HG03521 (cell line): ENCODE data around the gene ARID1B.

Experiments
- ATAC-seq: cut with Tn5 transposase; IDR thresholded peaks from one replicate; pipeline ENCODE4 v1.9.1; 2021; ENCODE audit warnings: mild to moderate bottlenecking, moderate library complexity; ENCODE audit not compliant: unreplicated experiment

The ARID1B gene

DNA sequence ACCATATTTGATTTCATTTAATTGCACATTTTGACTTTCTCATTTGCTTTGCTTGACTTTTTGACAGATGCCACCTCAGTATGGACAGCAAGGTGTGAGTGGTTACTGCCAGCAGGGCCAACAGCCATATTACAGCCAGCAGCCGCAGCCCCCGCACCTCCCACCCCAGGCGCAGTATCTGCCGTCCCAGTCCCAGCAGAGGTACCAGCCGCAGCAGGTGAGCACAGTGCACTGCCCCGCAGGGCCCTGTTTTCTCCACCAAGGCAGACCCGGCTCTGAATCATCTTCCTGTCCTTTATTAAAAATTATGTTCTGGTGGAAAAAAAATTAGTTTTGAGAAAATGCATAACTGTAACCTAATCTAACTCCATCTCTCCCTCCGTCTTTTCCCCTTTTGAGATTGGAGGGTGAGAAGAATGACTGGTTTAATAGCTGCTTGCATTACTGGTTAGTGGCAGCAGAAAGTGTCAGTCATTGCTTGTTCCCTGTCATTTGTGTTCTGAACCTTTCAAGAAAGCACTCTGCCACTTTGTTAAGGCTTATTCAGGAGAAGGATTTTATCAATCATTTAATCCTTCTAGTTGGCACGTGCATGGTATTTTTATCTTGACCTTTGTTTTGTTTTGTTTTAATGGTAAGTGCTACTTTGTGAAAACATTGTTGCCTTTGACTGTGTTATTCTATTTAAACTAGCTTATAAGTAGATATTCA is 124.3 kb downstream of the ARID1B start:
- no peak for ATAC-seq

GRCh38 chr6:156902782-156903181 is 125.6 kb downstream of the ARID1B start:
- ATAC-seq: no peak

DNA sequence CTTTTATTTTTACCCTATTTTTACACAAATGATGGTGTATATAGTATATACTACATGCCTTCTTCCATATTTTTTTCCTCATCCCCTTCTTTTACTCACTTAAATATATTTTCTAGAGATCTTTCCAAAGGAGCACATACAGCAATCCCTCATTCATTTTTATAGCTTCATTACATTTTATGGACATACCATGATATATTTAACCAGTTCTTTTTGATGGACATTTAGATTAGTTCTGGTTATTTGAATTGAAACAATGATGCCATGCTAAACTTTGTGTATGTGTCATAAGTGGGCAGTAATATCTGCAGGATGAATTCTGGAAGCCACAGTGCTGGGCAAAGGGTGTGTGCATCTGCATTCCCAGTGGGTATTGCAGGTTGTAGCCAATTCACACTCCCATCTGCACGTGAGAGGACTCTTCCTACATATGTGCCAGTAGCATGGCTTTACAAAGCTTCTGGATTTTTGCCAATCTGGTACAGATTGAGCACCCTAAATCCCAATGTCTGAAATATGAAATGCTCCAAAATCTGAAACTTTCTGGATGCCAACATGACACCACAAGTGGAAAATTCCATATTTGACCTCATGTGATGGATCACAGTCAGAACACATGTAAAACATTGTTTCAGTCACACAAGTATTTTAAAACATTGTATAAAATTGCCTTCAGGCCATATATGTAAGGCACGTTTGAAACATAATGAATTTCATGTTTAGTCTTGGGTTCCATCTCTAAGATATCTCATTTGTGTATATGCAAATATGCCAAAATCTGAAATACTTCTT is 127.2 kb downstream of the ARID1B start:
- ATAC-seq: no peak

DNA sequence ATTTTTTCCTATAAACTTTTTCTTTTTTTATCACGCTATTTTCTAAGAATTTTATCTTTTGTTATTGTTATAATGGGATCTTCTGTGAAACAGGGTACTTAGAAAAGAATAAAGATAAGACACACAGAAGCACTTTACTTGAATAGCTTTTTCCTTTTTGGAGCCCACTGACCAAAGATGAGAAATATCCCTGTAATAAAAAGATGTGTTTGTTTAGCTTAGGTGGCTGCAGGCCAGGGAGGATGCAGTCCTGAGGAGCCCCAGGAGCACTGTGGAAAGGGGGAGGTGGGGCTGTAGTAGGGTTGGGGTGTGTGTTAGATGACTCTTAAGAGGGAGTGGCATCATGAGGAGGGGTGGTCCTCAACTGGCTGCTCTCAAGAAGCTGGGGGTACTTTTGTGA is 128.6 kb downstream of the ARID1B start:
- no peak for ATAC-seq

DNA sequence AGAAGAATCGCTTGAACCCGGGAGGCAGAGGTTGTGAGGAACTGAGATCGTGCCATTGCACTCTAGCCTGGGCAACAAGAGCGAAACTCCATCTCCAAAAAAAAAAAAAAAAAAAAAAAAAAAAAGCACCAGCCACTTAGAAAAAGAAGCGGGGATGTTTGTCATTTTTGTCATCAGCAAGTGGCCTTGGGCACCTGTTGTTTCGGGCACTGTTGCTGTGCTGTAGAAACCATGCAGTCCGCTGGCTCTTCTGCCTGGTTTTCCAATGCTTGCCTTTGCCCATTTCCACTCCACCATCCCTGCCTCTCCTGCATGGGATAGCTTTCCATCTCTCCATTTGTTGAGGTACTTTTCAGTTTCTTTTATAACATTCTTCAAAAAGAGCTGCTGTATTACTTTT is 129.3 kb downstream of the ARID1B start:
- no peak for ATAC-seq

DNA sequence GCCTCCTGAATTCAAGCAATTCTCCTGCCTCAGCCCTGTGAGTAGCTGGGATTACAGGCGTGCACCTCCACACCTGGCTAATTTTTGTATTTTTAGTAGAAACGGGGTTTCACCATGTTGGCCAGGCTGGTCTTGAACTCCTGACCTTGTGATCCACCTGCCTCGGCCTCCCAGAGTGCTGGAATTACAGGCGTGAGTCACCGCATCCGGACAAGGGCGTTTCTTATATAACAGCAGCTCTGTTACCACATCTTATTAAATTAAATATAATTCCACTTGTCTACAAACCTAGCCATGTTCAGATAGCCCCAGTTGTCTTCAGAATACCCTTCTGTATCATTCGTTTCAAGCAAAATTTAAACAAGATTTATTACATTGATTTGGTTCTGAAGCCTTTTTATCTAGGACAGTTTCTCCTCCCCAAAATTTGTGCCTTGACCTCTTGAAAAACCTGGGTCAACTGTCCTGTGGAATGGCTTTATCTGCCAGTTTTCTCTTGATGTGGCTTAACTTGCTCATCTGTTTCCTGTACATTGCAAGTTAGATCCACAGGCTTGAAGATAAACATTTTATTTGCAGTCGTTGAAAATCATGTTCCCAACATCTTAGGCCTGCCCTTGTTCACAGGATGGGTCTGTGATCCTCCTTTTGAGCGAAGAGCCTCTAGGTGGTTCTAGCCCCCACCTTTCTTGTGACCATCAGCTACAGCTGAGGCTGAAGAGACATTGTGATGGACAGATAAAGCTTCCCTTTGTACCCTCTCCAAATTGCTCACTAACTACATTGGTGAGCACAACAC is 132.2 kb downstream of the ARID1B start:
- ATAC-seq: no peak

DNA sequence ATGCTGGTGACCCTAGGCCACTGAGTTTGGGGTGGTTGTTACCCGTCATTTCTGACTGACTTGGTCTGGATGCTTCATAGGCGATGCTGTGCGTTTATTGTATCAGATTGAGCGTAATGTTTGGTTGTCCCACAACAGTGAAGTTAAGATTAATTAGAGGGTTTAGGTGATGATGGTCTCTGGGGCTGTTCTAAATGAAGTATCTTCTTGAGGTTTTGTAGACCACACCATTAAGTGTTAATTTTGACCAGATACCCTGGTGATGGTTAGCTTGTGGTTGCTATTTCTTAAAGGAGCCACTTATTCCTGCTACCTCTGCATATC is 132.8 kb downstream of the ARID1B start:
- ATAC-seq: no peak

- no peak for ATAC-seq
Observed at GRCh38 chr6:156910938-156911337, 133.8 kb downstream of the ARID1B start.

DNA sequence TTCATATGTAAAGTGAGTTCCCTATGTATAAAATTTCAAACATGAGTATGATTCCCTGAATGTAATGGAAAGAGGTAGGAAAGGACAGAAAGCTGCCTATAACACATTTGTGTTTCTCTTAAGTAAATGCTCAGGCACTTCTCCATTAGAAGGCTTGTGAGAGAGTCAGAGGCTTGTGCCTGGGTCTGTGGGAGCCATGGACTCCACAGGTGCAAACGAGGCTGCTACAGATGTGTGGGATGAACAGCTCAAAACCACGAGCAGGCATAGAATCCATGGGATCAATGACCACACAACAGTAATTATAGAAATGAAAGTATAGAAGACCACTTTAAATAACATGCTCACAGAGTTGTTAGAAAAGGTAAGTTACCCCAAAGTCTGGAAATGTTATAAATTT is 134.4 kb downstream of the ARID1B start:
- ATAC-seq: no peak

- no peak for ATAC-seq
Observed at GRCh38 chr6:156912431-156912830, 135.3 kb downstream of the ARID1B start.

DNA sequence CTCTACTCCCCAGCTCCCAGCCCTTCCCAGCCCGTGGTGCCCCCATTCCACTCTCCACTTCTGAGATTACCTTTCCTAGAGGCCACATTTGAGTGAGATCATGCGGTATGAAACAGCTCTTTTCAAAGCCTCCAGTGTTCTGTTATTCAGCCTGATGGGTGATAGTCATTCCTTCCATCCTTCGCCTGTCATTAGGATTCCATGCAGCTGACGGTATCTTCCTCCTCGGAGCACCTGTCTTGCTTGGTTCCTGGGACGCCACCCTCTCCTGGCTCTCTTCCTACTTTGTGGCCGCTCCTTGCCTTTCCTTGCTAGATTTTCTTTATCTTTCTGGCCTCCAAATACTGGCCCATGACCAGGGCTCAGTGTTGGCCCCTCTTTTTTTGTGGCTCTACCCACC is 137.0 kb downstream of the ARID1B start:
- ATAC-seq: no peak

GRCh38 chr6:156916130-156916801 is 139.1 kb downstream of the ARID1B start:
- peak; percentile 64 for ATAC-seq

GRCh38 chr6:156917213-156917612 is 140.0 kb downstream of the ARID1B start:
- ATAC-seq: no peak

DNA sequence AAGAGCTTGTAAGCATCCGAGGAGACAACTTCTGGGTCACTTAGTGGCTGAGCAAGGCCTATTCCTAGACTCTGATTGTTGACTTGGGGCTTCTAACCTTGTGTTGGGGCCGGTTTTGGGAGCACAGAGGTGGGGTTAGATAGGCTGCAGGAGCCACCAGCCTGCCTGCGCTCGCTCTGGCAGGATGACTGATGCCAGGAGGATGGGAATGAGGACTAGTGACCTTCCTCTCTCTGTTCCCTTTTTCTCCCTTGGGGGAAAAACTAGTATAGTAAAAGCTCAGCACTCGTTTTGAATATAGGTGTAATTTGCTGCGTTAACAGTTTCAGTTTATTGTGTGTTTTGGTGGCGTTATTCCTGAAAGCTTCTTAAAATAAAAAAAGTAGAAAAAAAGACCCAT is 141.5 kb downstream of the ARID1B start:
- no peak for ATAC-seq

DNA sequence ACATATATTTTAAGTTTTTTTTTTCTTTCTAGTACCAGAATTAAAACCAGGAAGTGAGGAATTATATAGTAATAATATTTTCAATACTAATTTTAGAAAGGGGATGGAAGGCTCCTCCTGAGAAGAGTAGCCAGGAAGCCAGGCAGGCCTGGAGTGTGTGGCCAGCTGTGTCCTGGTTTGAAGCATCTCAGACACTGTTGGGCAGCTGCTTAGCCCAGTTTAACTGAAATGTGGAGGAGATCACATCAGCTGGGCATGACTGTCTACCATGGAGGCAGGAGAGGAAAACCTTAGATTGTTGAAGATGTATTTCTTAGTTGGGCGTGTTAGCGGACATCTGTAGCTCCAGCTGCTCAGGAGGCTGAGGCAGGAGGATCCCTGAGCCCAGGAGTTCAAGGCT is 142.2 kb downstream of the ARID1B start:
- no peak for ATAC-seq

DNA sequence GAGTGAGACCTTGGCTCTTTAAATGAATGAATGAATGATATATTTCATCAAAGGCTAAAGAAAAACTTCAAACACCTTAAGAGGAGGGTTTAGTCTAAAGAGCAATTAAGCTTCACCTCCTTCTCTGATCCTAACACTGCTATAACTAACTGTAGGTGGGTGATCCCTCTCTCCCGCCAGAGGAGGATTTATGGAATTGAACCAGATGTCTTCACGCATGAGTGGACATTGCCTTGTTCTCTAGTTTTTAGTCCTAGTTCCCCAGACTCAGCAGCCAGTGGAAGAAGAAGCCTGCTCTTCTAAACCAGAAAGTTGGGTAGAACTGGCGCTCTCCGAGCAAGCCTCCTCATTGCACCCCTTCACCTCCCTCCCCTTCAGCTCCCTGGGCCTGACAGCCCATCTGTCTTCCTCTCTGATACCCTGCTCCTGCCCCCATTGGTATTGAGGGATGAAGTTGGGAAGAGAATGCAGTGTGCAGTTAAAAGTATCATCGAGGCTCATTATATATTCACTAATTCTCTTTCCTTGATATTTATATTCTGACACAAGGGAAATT is 142.7 kb downstream of the ARID1B start:
- no peak for ATAC-seq

GRCh38 chr6:156924246-156924645 is 147.1 kb downstream of the ARID1B start:
- no peak for ATAC-seq

DNA sequence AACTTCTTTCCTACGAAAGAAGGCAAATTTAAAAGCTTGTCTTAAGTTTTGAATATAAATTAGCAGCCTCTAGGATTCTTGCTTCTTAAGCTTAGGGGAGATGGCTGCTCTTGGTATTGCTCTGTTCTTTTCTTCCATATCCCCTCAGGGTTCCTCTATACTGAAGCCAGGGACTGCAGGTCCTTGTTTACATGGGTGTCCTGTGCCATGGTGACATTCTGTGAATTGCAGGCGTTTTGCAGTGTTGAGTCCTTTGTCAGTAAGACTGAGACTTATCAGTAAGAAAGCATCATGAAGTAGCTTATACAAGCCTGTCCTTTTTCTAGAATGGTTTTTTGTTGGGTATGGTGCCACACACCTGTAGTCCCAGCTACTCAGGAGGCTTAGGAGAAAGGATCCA is 147.8 kb downstream of the ARID1B start:
- ATAC-seq: no peak

DNA sequence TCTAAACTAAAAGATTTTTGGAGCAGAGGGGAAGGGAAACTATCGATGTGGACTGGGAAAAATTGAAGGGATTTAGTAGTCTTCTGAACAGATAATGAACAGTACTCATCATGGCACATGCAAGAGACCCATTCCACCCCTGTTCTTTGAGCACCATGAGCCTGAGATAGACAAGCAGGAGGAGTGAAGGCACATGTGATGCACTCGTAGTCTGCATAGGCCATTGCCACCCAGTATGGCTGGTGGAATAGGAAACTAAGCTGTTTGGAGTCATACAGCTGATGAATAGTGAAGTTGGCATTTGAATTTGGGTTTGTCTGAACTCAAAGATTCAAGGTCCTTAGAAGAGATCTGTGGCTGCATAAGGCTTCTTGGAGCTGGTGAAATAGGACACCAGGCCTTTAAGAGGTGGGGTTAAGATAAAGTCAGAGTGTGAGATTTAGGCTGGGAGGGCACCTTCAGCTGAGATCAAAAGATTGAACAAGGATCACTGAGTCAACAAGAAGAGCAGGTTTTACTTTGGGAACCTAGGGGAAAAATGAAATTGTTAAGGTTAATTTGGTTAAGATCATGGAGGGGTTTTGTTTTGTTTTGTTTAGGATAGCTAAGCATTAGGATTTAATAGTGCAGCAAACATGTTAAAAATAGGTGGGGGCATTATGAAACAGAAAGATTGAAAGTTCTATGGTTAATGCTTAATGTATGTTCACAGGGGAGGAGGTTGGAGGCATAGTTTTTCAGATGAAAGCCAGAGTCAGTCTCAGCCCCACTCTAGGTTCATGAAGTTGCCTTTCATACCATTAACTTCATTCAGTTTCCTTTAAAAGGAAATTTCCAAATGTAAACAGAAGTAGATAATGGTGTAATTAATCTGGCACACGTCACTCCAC is 148.8 kb downstream of the ARID1B start:
- ATAC-seq: peak; percentile 81

- ATAC-seq: no peak
Observed at GRCh38 chr6:156928126-156928525, 150.9 kb downstream of the ARID1B start.
